ENCODE measurements around the gene EPS15.
A peak's percentile ranks its signal among the peaks of the same experiment; 100 is the strongest.
"Not testable (repeated sequence)": the region's sequence is repeated elsewhere in the genome, so short reads cannot be mapped to it uniquely, and the experiment has no call there.

The EPS15 gene

DNA sequence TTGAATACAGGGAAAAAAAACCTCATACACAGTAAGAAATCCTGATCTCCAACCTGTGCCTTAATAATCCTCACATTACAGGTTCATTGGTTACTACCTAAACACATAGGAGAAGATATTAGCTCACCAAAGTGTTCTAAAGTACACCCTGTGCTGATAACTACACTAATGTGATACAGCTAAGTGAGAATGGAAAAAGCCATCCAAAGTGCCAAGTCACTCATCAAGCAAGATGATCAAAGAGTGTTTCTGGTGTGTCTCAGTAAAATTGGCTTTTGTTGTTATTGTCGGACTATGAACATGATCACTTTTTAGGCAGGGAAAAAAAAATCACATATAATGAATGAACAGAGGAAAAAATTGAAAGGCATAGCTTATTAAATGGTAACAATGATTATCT lies 31.4 kb downstream of the EPS15 start:
- peak; percentile 64 to 70 for DNase-seq
- no peak for TF ChIP-seq POLR2A (IDR thresholded peaks at IDR 0.05; ENCODE audit: low read length)
- TF ChIP-seq GATA1 (IDR thresholded peaks at IDR 0.05; ENCODE audit: low read depth, low read length): no peak

DNA sequence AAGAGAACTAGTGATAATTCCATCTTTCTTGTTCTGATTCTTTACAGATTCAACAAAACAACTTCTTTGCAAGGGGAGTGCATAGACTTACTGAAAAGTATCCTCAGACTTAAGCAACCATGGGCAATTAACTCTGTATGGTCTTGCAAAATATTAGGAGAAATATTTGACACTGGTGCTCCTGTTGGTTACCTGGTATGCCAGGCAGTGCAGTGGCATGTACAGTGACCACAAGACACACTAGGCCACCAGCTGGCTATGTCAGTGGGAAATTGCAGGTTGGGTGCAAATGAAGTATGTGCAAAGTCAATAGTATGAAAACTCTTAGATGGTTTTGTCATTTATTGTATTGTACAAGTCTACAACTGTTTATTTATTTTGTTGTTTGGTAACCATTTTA lies 34.5 kb downstream of the EPS15 start:
- no peak for DNase-seq
- TF ChIP-seq GATA1 (IDR thresholded peaks at IDR 0.05; ENCODE audit: low read depth, low read length) (no peak), POLR2A (IDR thresholded peaks at IDR 0.05; ENCODE audit: low read length) (no peak)

DNA sequence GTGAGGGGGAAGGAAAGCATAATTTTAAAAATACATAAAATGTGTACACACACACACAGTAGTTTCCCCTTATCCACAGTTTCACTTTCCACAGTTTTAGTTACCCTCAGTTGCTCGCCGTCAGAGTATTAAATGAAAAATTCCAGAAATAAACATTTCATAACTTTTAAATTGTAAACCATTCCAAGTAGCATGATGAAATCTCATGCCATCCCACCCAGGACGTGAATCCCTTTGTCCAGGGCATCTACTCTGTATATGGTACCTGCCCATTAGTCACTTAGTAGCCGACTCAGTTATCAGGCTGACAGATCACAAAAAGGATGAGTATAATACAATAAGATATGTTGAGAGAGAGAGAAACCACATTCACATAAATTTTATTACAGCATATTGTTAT lies 36.2 kb downstream of the EPS15 start:
- no peak for DNase-seq

DNA sequence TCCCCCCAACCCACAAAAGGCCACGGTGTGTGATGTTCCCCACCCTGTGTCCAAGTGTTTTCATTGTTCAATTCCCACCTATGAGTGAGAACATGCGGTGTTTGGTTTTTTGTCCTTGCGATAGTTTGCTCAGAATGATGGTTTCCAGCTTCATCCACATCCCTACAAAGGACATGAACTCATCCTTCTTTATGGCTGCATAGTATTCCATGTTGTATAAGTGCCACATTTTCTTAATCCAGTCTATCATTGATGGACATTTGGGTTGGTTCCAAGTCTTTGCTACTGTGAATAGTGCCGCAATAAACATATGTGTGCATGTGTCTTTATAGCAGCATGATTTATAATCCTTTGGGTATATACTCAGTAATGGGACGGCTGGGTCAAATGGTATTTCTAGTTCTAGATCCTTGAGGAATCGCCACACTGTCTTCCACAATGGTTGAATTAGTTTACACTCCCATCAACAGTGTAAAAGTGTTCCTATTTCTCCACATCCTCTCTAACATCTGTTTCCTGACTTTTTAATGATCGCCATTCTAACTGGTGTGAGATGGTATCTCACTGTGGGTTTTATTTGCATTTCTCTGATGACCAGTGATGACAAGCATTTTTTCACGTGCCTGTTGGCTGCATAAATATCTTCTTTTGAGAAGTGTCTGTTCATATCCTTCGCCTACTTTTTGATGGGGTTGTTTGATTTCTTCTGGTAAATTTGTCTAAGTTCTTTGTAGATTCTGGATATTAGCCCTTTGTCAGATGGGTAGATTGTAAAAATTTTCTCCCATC lies 44.0 kb downstream of the EPS15 start:
- not testable (repeated sequence) for DNase-seq

More for the DNA sequence above, 36.2 kb downstream of the EPS15 start:
- TF ChIP-seq POLR2A (IDR thresholded peaks at IDR 0.05; ENCODE audit: low read length): no peak

DNA sequence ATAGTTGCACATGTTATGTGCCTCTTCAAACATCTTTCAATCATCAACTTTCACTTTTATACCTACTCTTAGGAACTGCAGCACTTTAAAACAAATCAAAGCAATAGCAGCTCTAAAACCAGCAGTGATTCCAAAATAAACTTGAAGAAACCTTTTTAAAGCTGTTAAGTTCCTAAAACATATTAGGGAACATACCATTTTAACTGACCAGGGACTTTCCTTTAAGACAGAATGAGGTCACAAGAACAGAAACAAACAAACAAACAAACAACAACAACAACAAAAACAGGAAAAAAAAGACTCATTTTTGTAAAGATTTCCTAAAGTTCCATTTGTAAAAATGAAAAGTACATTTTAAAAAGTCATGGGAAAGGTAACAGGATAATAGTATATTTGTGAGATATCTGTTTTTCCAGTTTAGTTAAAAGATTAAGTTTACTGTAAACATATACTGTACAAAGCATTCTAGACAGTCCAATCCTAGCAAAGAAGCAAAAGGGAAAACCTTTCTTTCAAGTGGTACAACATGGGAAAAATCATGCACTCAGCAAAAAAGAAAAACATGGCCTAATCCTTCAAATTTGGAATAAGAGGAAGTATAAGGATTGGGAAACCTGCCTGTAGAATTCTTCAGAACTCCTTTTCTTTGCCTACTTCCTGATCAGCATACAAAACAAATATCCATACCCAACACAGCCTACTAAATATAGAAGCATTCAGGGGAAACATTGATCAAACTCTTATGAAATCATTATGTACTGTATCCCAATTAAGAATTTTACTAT lies 45.5 kb downstream of the EPS15 start:
- TF ChIP-seq POLR2A (IDR thresholded peaks at IDR 0.05; ENCODE audit: low read length): no peak
- TF ChIP-seq GATA1 (IDR thresholded peaks at IDR 0.05; ENCODE audit: low read depth, low read length): no peak

DNA sequence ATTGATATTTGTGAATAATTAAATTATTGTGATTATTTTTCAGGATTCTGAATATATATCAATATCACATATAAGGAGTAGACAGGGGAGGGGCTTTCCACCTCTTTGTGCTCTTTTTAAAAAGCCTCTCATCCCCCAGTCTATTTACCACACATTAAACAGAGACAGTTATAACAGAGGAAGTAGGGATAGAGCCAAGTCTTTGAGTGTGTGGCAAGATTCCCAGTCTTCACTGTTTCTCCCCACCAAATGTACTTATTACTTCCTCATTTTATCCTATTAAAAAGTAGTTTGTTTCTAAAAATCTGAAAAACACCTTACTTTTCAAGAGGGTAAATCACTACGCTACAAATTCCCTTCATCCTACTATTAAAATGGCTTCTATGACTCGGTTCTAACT lies 46.7 kb downstream of the EPS15 start:
- TF ChIP-seq POLR2A (IDR thresholded peaks at IDR 0.05; ENCODE audit: low read length) (no peak), GATA1 (IDR thresholded peaks at IDR 0.05; ENCODE audit: low read depth, low read length) (no peak)
- no peak for DNase-seq

More for the DNA sequence above, 45.5 kb downstream of the EPS15 start:
- DNase-seq: no peak

DNA sequence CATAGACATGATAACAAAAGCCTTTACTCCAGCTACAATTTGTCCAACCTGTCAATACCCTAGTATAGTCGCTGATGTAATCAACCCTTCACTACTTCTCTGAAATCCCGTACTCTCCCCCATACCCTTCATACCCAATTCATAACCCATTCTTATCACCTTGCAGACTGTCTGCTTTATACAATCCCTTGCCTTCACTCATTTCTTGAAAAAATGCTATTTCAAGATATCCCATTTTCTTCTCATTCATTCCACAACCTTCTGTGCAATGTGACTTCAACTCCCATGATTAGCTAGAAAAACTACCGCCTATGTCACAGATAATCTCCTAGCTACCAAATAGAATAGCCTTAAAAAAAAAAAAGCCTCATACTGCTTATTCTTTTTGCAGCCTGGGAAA lies 49.5 kb downstream of the EPS15 start:
- no peak for TF ChIP-seq POLR2A (IDR thresholded peaks at IDR 0.05; ENCODE audit: low read length)
- no peak for TF ChIP-seq GATA1 (IDR thresholded peaks at IDR 0.05; ENCODE audit: low read depth, low read length)
- DNase-seq: peak in 1 of 2 experiments; percentile 34

DNA sequence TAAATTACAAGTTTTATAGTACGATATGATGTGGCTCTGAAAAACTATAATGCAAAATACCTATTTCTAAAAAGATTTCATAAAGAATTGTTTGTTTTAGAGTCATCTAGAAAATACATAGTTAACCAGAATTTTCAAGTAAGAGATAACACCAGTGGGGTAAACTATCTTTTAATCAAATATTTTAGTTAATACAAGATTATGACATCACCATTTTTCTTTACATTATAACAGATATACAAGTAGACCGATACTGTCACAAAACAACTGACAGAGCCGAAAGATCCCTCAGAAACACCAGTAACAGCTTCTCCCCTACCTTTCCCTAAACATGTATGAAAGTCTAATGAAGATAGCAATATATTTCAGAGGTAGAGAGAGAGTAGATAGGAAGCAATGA lies 54.2 kb downstream of the EPS15 start:
- DNase-seq: no peak
- TF ChIP-seq GATA1 (IDR thresholded peaks at IDR 0.05; ENCODE audit: low read depth, low read length) (no peak), POLR2A (IDR thresholded peaks at IDR 0.05; ENCODE audit: low read length) (no peak)

DNA sequence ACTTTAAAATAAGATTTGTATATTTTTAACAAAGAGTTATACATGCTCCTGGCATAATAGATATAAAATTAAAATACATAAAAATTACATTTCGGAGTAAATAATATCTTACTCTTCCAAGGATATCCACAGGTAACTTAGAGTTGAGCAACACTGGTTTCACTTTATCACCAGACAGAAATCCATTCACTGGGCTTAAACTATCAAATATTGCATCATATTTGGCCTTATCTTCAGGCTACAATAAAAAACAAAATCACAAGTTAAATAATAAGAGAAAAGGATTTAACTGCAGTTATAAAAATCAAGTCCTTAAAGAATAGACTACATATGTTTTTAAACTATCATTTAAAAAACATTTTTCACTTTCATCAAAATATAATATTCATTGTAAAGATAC lies 55.5 kb downstream of the EPS15 start:
- no peak for DNase-seq
- no peak for TF ChIP-seq GATA1 (IDR thresholded peaks at IDR 0.05; ENCODE audit: low read depth, low read length)
- no peak for TF ChIP-seq POLR2A (IDR thresholded peaks at IDR 0.05; ENCODE audit: low read length)

DNA sequence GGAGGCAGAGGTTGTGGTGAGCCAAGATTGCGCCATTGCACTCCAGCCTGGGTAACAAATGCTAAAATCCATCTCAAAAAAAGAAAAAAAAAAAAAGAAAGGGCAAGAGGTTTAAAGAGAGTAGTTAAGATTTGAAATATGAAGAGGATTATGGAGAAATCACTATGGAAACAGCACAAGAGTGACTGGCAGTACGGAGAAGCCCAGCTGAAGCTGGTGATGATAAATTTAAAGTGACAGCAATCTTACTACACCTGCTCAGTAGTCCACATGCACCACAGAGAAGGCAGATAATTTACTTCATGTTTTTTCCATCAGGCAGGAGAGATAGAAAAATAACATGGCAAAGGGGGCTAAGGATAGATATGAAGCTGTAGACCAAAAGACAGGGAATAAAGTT lies 56.8 kb downstream of the EPS15 start:
- DNase-seq: not testable (repeated sequence)

DNA sequence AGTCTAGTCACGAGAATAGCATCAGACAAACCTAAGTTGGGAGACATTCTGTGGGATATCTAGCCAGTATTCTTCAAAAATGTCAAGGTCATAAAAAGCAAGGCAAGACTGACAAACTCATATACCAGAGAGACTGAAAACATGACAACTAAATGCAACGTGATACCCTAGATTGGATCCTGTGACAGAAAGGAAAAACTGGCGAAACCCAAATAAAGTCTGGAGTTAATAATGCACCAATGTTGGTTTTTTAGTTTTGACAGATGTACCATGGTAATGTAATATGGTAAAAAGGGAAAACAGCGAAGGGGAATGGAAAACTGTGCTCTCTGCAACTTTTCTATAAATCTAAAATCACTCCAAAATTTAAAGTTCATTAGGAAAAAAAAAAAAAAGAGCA lies 64.5 kb downstream of the EPS15 start:
- TF ChIP-seq POLR2A (IDR thresholded peaks at IDR 0.05; ENCODE audit: low read length) (no peak), GATA1 (IDR thresholded peaks at IDR 0.05; ENCODE audit: low read depth, low read length) (no peak)
- DNase-seq: no peak

DNA sequence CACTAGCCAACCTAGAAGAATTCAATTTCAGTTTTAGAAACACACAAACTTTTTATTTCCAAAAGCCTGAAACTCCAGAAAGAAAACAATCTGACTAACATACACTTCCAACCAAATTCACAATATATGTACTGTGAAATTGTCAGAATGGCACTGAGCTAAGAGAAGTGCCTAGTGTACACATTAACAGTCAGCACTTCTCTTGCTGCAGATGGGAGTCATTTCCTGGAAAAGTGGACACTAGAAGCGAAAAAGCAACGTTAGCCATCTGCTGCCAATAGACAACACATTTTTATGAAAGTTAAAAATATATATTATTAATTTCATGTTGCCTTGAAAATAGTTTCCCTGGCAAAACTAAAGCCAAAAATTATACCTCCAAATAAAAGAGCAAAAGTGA lies 66.1 kb downstream of the EPS15 start:
- no peak for DNase-seq
- TF ChIP-seq POLR2A (IDR thresholded peaks at IDR 0.05; ENCODE audit: low read length) (no peak), GATA1 (IDR thresholded peaks at IDR 0.05; ENCODE audit: low read depth, low read length) (no peak)

DNA sequence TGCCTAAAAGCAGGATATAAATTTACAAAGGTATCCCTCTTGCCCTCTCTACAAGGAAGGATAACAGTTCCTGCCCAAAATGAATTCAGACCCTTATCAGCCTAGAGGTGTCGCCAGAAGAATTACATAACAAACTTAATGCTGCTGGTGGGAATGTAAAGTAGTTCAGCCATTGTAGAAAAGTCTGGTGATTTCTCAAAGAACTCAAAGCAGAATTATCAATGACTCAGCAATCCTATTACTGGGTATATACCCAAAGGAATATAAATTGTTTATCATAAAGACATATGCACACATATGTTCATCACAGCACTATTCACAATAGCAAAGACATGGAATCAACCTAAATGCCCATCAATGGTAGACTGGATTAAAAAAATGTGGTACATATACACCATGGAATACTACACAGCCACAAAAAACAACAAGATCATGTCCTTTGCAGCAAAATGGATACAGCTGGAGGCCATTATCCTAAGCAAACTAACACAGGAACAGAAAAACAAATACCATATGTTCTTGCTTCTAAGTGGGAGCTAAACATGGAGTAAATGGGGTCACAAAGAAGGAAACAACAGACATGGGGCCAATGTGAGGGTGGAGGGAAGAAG lies 70.1 kb downstream of the EPS15 start:
- peak; percentile 39 to 46 for DNase-seq

DNA sequence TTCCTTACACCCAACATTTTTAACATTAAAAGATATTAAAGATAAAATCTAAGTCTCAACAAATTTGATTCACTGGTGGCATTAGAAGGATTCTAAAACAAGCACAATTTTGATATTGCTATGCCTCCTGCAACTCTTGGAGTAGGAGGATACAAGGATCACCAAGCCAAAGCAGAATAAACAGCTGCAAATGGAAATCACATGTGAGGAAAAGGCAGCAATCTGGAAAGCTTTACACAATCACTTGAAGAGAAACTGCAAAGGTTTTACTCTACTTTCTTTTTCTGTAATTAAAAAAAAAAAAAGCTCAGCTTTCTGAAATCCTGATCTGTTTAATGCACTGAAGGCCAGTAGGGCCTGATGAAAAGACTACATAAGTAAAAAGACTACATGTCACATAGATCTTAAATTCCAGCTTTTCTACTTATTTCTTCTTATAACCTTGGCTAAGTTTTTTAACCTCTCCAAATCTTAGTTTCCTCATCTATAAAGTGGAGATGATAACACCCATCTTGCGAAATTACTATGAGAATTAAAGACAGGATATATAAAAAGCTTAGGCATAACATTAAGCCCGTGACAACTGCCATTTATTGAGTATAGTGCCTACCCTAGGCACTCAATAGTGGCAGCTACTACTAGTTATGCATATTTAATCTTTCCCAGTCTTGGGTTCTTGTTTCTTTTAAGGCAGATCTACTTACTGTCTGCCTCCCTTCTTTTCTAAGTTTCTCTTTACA lies 73.5 kb downstream of the EPS15 start:
- TF ChIP-seq POLR2A (IDR thresholded peaks at IDR 0.05; ENCODE audit: low read length) (no peak), GATA1 (IDR thresholded peaks at IDR 0.05; ENCODE audit: low read depth, low read length) (no peak)
- no peak for DNase-seq
